Activated T-helper 17 cell treated with anti-CD3 and anti-CD28 coated beads, Interleukin-2, amount 50 U/mL, for 72 hours (primary cell): Measurements from ENCODE around the gene ODF4. TPM values are rescaled to one million over a fixed set of nuclear protein-coding genes. Genes with fewer than 3 reads are reported as not detected.
"Not testable (repeated sequence)": the region's sequence is repeated elsewhere in the genome, so short reads cannot be mapped to it uniquely, and the experiment has no call there.

Experiments used
- ATAC-seq: fragments of 150-1000 bp; cut with Tn5 transposase; replicated peaks from 2 replicates; pipeline ENCODE4 v1.10.0; 2021; ENCODE audit warnings: mild to moderate bottlenecking, moderate library complexity
- H3K27ac Mint-ChIP-seq: one replicate; pipeline ENCODE4 v1.8.0; 2022; ENCODE audit warnings: mixed read lengths
- H3K27me3 Mint-ChIP-seq: one replicate; pipeline ENCODE4 v1.8.0; 2022; ENCODE audit warnings: mixed read lengths
- H3K36me3 Mint-ChIP-seq: one replicate; pipeline ENCODE4 v1.8.0; 2022; ENCODE audit warnings: low read depth, mild to moderate bottlenecking, mixed read lengths
- H3K4me1 Mint-ChIP-seq: one replicate; pipeline ENCODE4 v1.8.0; 2022; ENCODE audit warnings: mixed read lengths
- H3K4me3 Mint-ChIP-seq: one replicate; pipeline ENCODE4 v1.8.0; 2022; ENCODE audit warnings: mild to moderate bottlenecking, mixed read lengths
- H3K9me3 Mint-ChIP-seq: one replicate; pipeline ENCODE4 v1.8.0; 2022; ENCODE audit warnings: mixed read lengths
- total RNA-seq, 2 donors: library from RNA; stranded (reverse); gene quantifications; one replicate each; pipeline ENCODE4 v1.2.3, GENCODE V29; 2022

Gene ODF4
- total RNA-seq, 2 donors from 2014 or later = not detected

DNA sequence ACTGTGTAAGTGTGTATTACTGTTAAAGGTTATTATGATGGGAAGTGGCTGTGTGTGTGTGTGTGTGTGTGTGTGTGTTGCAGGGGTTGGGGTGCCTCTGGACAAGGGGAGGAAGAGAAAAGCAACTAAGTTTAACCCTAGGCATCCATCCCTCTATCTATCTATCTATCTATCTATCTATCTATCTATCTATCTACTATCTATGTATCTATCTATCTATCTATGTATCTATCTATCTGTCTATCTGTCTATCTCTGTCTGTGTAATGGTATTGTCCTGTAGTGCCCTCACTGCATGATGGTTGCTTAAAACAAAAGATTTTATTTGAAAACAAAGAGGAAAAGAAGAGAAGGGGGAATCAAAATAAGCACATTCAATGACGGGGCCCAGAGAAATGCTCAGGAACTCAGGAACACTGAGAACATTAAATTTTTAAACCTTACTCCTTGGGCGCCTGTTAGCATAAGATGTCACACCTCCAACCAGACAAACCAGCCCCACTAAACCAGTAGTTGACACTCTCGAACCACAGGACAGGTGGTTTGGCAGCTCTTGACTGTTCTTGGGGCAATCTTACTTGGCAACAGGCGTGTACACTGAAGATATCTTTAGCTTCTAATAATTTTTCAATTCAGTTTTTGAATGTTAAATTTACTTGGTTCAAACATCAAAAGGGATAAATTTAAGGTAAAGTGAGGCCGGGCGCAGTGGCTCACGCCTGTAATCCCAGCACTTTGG is 48.4 kb downstream of the ODF4 start:
- Mint-ChIP-seq H3K27ac (peak overlapping the region; percentile 35), H3K9me3 (no peaks in the 10 kb centered on the region)
- no peak for ATAC-seq

DNA sequence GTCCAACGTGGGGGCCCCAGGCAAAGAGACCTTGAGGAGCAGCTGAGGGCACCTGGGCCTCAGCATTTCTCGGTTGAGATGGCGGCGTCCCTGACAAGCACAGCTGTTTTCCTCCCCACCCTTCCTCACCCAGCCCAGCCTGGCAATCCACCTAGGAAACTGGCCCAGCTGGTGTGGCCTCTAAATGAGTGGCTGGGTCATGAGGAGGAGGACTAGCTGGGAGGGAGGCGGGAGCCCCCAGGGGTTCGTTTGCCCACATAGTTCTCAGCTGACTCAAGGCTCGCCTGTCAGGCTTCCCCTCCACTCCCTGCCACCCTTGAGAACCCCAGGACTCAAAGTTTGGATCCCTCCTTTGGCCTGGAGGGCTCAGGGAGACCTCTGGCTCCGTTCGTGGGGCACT is 52.1 kb downstream of the ODF4 start:
- H3K4me1 Mint-ChIP-seq = peaks cover 5% of the 10 kb centered on the region

More for the DNA sequence above, 48.4 kb downstream of the ODF4 start:
- Mint-ChIP-seq H3K4me3 (no peak overlapping the region), H3K4me1 (peaks cover 8% of the 10 kb centered on the region), H3K27me3 (no peaks in the 10 kb centered on the region), H3K36me3 (peaks cover 3% of the 10 kb centered on the region)

DNA sequence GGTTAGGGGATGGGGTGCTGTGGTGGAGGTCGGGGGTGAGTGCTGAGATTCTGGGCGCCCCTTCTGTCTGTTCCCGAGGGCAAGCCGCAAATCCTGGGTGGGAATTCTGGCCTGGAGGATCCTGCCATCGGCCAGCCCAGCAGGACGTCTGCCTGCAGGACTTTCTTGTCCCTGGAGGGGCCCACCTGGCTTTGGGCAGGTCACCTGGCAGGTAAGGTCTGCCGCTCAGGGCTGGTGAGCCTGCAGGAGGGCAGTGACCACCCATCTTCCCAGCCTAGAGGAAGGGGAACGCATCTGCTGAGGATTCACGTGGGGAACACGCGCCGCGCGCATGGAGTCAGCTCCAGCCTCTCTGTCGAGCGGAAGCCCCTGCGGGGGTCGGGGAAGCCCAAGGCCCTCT is 52.6 kb downstream of the ODF4 start:
- Mint-ChIP-seq H3K4me1 (peaks cover 5% of the 10 kb centered on the region), H3K4me3 (no peak overlapping the region), H3K27ac (no peak overlapping the region), H3K9me3 (no peaks in the 10 kb centered on the region), H3K36me3 (no peaks in the 10 kb centered on the region), H3K27me3 (no peaks in the 10 kb centered on the region)
- no peak for ATAC-seq

More for the DNA sequence above, 52.1 kb downstream of the ODF4 start:
- no peaks in the 10 kb centered on the region for H3K36me3 Mint-ChIP-seq
- no peak overlapping the region for H3K4me3 Mint-ChIP-seq
- no peak for ATAC-seq
- no peaks in the 10 kb centered on the region for H3K27me3 Mint-ChIP-seq
- no peak overlapping the region for H3K27ac Mint-ChIP-seq
- no peaks in the 10 kb centered on the region for H3K9me3 Mint-ChIP-seq

DNA sequence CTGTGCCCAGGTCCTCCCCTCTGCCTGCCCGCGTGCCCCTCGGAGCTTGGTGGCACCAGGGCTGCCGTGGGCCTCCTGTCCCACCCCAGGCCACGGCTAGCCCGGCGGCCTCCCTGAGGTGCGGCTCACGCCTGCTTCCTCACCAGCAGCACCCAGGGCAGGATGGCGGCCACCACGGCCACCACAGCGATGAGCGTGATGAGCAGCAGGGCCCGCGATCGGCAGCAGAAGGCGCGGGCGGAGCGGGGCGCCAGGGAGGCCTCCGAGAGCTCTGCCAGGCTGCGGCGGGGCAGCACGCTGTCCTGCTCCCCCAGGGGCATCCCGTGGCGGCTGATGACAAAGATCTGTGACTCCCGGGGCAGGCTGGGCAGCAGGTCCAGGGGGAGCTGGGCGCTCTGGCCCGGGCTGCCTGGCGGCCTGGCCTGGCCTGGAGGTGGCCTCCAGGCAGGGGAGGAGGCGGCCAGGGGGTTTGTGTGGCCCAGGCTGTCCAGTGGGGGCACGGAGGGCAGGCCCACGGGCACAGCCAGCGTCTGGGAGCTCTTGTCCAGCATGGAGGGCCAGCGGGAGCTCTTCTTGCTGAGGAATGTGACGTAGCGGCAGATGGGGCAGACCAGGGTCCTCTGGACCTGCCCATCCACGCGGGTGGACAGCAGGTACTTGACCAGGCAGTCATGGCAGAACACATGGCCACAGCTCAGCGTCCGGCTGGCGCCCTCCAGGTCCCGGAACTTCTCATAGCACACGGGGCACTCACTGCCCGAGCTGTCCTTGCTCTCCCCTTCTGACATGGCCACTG is 53.2 kb downstream of the ODF4 start:
- peaks cover 3% of the 10 kb centered on the region for H3K27me3 Mint-ChIP-seq
- H3K9me3 Mint-ChIP-seq = no peaks in the 10 kb centered on the region
- H3K36me3 Mint-ChIP-seq = no peaks in the 10 kb centered on the region
- H3K4me1 Mint-ChIP-seq = peaks cover 5% of the 10 kb centered on the region
- no peak for ATAC-seq
- peak overlapping the region; percentile 49 for H3K4me3 Mint-ChIP-seq
- H3K27ac Mint-ChIP-seq = peak overlapping the region; percentile 90

DNA sequence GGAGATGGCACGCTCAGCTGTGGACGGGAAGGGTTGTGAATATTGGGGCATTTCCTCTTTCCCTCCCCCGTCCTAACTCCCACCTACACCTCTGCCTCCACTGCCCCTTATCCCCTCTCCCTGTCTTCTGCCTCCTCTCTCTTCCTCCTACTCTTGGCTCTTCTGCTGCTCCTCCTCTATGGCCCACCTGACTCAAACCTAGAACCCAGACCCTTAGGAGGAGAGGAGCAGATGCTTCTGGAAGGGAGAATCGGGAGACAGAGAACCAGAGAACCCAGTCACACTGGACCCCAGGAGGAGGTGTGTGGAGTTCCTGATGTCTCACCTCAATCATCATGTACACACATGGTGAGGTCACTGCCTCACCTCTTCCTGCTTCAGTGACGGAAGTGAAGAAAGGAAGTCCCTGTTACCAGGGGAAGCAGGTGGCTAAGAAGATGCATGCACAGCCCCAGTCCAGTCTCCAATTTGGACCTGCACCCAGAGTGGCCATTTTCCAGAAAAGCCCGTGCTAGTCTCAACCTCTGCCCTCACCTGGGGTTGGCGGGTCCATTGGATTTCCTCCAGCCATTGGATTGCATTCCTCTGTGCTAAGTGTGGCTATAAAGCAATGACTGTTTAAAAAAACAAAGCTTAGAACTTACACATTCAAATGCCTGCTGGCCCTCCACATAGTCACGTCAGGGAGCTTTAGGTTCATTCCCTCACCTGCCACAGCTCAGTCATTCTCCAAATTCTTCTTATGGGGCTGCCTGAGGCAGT is 54.0 kb downstream of the ODF4 start:
- Mint-ChIP-seq H3K4me1 (peaks cover 5% of the 10 kb centered on the region), H3K9me3 (no peaks in the 10 kb centered on the region), H3K4me3 (peak overlapping the region; percentile 49), H3K36me3 (no peaks in the 10 kb centered on the region), H3K27me3 (peaks cover 6% of the 10 kb centered on the region), H3K27ac (peak overlapping the region; percentile 90)
- peak; percentile 98 for ATAC-seq

DNA sequence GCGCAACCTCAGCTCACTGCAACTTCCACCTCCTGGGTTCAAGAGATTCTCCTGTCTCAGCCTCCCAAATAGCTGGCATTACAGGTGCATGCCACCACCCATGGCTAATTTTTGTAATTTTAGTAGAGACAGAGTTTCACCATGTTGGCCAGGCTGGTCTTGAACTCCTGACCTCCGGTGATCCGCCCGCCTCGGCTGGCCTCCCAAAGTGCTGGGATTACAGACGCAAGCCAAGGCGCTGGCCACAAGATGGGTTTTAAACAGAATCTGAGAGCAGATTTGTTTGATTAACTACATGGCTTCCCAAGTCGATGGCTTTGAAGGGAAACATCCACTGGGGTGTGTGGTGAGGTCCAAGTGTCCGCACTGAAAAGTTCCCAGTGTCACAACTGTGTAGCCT is 54.9 kb downstream of the ODF4 start:
- H3K9me3 Mint-ChIP-seq, H3K27me3 Mint-ChIP-seq, H3K4me3 Mint-ChIP-seq, H3K36me3 Mint-ChIP-seq, H3K27ac Mint-ChIP-seq, ATAC-seq, H3K4me1 Mint-ChIP-seq: not testable (repeated sequence)

Other genes starting within 250 kb of the ODF4 start
- 1 to 10 TPM in 1 of 2 donors, under 1 TPM in 1; 0.13 to 1.3 TPM for gene ALOXE3, start 221.3 kb upstream of the ODF4 start, total RNA-seq
- gene HES7, start 215.7 kb upstream of the ODF4 start, total RNA-seq = 10 to 100 TPM in 1 of 2 donors, 1 to 10 TPM in 1; 2.9 to 10.0 TPM
- 100 to 1,000 TPM in 1 of 2 donors, 10 to 100 TPM in 1; 52.0 to 269 TPM for gene PER1, start 187.4 kb upstream of the ODF4 start, total RNA-seq
- 10 to 100 TPM; 41.7 to 66.2 TPM for gene VAMP2, start 176.9 kb upstream of the ODF4 start, total RNA-seq
- 10 to 100 TPM; 43.3 to 45.3 TPM for gene TMEM107, start 163.5 kb upstream of the ODF4 start, total RNA-seq
- gene BORCS6, start 149.7 kb upstream of the ODF4 start, total RNA-seq = 1 to 10 TPM; 4.7 to 7.0 TPM
- 100 to 1,000 TPM; 158 to 161 TPM for gene AURKB, start 129.3 kb upstream of the ODF4 start, total RNA-seq
- gene CTC1, start 91.8 kb upstream of the ODF4 start, total RNA-seq = 10 to 100 TPM; 53.8 to 80.4 TPM
- 100 to 1,000 TPM in 1 of 2 donors, 10 to 100 TPM in 1; 53.9 to 143 TPM for gene PFAS, start 90.6 kb upstream of the ODF4 start, total RNA-seq
- gene RANGRF, start 51.2 kb upstream of the ODF4 start, total RNA-seq = 10 to 100 TPM; 44.9 to 56.0 TPM
- 1 to 10 TPM; 3.6 to 4.3 TPM for gene SLC25A35, start 44.4 kb upstream of the ODF4 start, total RNA-seq
- gene ARHGEF15, start 29.6 kb upstream of the ODF4 start, total RNA-seq = not detected
- gene RPL26, start 43.4 kb downstream of the ODF4 start, total RNA-seq = 1,000 to 10,000 TPM; 2,606 to 3,397 TPM
- gene RNF222, start 58.0 kb downstream of the ODF4 start, total RNA-seq = under 1 TPM; 0.09 to 0.21 TPM
- 10 to 100 TPM; 71.9 to 74.1 TPM for gene NDEL1, start 96.0 kb downstream of the ODF4 start, total RNA-seq